Right cardiac atrium (tissue), 5 donors: ENCODE measurements around the gene LRCOL1. TPM values are rescaled to one million over a fixed set of nuclear protein-coding genes. Genes with fewer than 3 reads are reported as not detected.

Experiments
- ATAC-seq, 2 donors: fragments of 200-7000 bp; cut with Tn5 transposase; one replicate each; pipeline versions ENCODE4 v1.8.0 to v1.9.1; 2020; ENCODE audit warnings: moderate library complexity in 2 of 2, mild to moderate bottlenecking in 1 of 2
- DNase-seq, 3 donors: peaks; one replicate each; pipeline ENCODE4 v3.0.0-alpha.2; 2020
- H3K27ac ChIP-seq: one replicate; pipeline ENCODE4 v1.5.1; 2013; ENCODE audit warnings: mild to moderate bottlenecking, low read length, control low read depth, moderate library complexity
- H3K27me3 ChIP-seq: one replicate; pipeline ENCODE4 v1.6.1; 2013; ENCODE audit not compliant: control insufficient read depth, insufficient read depth
- H3K4me1 ChIP-seq: one replicate; pipeline ENCODE4 v1.6.1; 2013; ENCODE audit warnings: low read length; ENCODE audit not compliant: control insufficient read depth, insufficient read depth
- H3K4me3 ChIP-seq: one replicate; pipeline ENCODE4 v1.5.1; 2013; ENCODE audit warnings: low read length, control low read depth
- H3K9me3 ChIP-seq: one replicate; pipeline ENCODE4 v1.6.1; 2013; ENCODE audit warnings: low read length; ENCODE audit not compliant: control insufficient read depth
- WGBS: extraction: QIAGEN DNeasy Blood & Tissue Kit; methylation state at CpG from one replicate; pipeline ENCODE4 v1.1.7; 2013; 5-methylcytosine and 5-hydroxymethylcytosine counted together
- intact Hi-C, 4 donors: fragments of 100-400 bp; cut with DNase I; formaldehyde crosslinking; loops; one replicate each; pipeline versions ENCODE4 v1.11.0 to v1.14.0; 2022 to 2023
- polyA plus RNA-seq: library from polyadenylated mRNA; stranded (reverse); fragments of 200-250 nt; gene quantifications from one replicate; pipeline ENCODE4 v1.2.3, GENCODE V29; 2013
- total RNA-seq, 4 donors: library from RNA; stranded (reverse); fragmentation: NEBNext Ultra II Directional; extraction: Animal tissue kit (Norgen Biotek cat#: 25700); gene quantifications; one replicate each; pipeline ENCODE4 v1.2.1, GENCODE V29; 2021
- donor health status: healthy with polysubstance abuse.
- donor health status: DM: no; HTN: yes; CAD: no.
- donor health status: DM: no; HTN: no; CAD: no.
- donor health status: DM: no; HTN: yes; CAD: no; lungs with severe emphysema.
- donor health status: DM: yes; HTN: yes; CAD: no.

LRCOL1 gene
- total and polyA plus RNA-seq, 5 donors, result not detected

DNA sequence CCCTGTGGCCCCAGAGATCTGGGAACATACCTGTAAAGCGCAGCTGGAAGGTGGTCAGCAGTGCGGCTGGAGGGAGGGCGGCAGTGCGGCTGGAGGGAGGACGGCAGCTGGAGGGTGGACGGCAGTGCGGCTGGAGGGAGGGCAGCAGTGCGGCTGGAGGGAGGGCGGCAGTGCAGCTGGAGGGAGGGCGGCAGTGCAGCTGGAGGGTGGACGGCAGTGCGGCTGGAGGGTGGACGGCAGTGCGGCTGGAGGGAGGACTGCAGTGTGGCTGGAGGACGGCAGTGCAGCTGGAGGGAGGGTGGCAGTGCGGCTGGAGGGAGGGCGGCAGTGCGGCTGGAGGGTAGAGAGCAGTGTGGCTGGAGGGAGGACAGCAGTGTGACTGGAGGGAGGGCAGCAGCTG is 23.5 kb downstream of the LRCOL1 start:
- Histone ChIP-seq H3K9me3 (no peaks in the 10 kb centered on the region), H3K4me3 (no peak overlapping the region), H3K27ac (no peak overlapping the region), H3K27me3 (no peaks in the 10 kb centered on the region), H3K4me1 (no peaks in the 10 kb centered on the region)
- WGBS, result 94% methylated on average over 18 of the region's 18 CpGs
- intact Hi-C loops, result no loop called here
- no peak for DNase-seq
- ATAC-seq, result no peak

DNA sequence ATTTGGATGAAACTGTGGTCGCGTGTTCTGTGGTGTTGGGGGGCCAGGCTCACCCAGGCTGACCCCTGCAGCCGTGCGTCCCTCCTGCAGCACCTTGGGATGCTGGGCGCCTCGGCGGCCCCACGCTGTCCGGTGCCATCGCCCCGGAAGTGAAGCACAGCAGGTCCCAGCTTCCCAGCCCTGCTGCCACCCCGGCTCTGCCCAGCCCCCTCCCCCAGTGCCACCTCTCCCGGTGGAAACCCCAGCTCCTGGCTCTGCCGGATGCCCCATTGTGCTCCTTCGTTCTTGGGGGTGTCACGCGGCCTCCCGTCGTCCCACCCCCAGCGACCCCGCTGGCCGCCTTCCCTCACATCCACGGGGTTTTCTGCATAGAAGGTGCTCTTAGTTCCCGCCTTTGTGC is 25.2 kb downstream of the LRCOL1 start:
- Histone ChIP-seq H3K4me3 (no peak overlapping the region), H3K9me3 (no peaks in the 10 kb centered on the region), H3K27me3 (no peaks in the 10 kb centered on the region), H3K4me1 (no peaks in the 10 kb centered on the region), H3K27ac (no peak overlapping the region)
- WGBS, result 76% methylated on average over 24 of the region's 24 CpGs
- intact Hi-C loops, result no loop called here
- DNase-seq (peak in 1 of 3 donors; percentile 37), ATAC-seq (no peak)

DNA sequence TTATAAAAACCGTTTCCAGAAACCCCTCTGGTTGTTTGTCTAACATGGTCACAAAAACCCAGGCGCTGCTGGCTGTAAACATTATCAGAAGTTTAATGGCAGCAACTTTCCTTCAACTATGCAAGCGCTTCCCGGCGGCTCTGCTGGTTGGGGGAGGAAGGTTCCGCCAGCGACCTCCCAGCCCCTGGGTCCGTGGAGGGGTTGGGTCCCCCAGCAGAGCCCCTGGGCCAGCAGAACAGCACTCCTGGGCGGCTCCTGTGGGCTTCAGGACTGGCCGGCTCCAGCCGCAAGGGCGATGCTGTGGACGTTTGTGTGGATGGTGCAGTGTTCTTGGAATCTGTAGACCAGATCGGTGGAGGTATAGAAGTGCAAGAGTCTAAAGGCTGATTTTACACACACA is 26.0 kb downstream of the LRCOL1 start:
- DNase-seq, result peak in 1 of 3 donors; percentile 48
- intact Hi-C loops, result no loop called here
- WGBS, result 89% methylated on average over 14 of the region's 14 CpGs
- H3K4me3 ChIP-seq, result no peak overlapping the region
- no peak for ATAC-seq
- H3K4me1 ChIP-seq, result no peaks in the 10 kb centered on the region
- no peak overlapping the region for H3K27ac ChIP-seq
- H3K27me3 ChIP-seq, result no peaks in the 10 kb centered on the region
- H3K9me3 ChIP-seq, result no peaks in the 10 kb centered on the region

DNA sequence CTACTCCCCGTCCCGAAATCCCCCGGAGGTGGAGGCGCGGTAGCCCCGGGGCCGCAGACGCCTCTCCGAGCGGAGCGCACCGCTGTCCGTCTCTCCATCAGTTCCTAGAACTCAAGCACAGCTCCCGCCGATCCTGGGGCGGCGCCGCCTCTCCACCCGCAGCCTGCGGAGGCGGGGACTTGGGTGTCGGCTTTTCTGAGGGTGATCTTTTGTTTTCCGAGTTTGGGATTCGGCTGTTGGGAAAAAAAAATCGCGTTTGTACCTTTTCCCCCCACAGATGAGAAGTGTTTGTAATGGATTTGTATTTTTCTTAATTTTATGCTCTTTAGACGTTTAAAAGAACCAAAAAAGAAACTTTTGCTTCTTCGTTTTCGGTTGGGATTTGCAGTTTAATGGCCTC is 26.6 kb downstream of the LRCOL1 start:
- DNase-seq (peak in 2 of 3 donors; percentile 68 to 69), ATAC-seq (no peak)
- H3K4me1 ChIP-seq, result no peaks in the 10 kb centered on the region
- no peaks in the 10 kb centered on the region for H3K27me3 ChIP-seq
- H3K27ac ChIP-seq, result no peak overlapping the region
- 59% methylated on average over 29 of the region's 29 CpGs for WGBS
- no peak overlapping the region for H3K4me3 ChIP-seq
- no peaks in the 10 kb centered on the region for H3K9me3 ChIP-seq
- intact Hi-C loops, result no loop called here

DNA sequence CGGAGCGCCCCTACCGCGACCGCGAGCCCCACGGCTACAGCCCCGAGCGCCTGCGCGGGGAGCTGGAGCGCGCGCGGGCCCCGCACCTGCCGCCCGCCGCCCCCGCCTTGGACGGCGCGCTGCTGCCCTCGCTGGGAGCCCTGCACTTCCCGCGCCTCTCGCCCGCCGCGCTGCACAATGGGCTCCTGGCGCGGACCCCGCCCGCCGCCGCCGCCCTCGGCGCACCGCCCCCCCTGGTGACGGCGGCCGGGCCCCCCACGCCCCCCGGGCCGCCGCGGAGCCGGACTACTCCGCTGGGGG is 27.0 kb downstream of the LRCOL1 start:
- Histone ChIP-seq H3K4me1 (no peaks in the 10 kb centered on the region), H3K9me3 (no peaks in the 10 kb centered on the region), H3K4me3 (no peak overlapping the region), H3K27me3 (no peaks in the 10 kb centered on the region), H3K27ac (no peak overlapping the region)
- intact Hi-C loops, result no loop called here
- no peak for DNase-seq
- 44% methylated on average over 50 of the region's 50 CpGs for WGBS
- ATAC-seq, result no peak

DNA sequence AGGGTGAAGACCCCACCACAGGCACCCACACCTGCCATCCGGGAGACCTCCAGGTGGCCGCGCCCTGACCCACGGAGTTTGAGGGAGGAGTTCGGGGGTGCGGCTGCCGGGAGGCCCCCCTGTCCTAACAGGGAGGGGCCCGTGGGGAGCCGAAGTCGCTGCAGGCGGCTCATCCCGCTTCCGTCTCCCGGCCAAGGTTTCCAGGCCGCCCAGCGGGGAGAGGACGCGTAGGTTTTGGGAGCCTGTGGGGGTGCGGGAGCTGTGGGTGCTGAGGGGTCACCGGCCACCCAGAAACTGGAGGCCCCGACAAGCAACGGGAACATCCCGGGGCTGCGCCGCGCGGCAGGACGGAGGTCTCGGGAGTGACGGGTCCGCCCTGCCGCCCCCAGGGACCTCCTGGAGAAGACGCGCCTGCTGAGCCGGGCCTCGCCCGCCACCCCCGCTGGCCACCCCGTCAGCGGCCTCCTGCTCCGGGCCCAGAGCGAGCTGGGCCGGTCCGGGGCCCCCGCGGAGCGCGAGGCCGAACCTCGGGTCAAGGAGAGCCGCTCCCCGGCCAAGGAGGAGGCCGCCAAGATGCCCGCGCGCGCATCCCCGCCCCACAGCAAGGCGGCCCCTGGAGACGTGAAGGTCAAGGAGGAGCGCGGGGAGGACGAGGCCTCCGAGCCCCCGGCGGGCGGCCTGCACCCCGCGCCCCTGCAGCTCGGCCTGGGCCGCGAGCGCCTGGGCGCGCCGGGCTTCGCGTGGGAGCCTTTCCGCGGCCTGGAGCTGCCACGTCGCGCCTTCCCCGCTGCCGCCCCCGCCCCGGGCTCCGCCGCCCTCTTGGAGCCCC is 27.6 kb downstream of the LRCOL1 start:
- no peak overlapping the region for H3K27ac ChIP-seq
- DNase-seq, result peak in 2 of 3 donors; percentile 70 to 74
- peak overlapping the region; percentile 27 for H3K4me3 ChIP-seq
- WGBS, result 49% methylated on average over 89 of the region's 89 CpGs
- intact Hi-C loops, result no loop called here
- no peaks in the 10 kb centered on the region for H3K9me3 ChIP-seq
- ATAC-seq, result peak; percentile 9 to 18
- no peaks in the 10 kb centered on the region for H3K27me3 ChIP-seq
- no peaks in the 10 kb centered on the region for H3K4me1 ChIP-seq

DNA sequence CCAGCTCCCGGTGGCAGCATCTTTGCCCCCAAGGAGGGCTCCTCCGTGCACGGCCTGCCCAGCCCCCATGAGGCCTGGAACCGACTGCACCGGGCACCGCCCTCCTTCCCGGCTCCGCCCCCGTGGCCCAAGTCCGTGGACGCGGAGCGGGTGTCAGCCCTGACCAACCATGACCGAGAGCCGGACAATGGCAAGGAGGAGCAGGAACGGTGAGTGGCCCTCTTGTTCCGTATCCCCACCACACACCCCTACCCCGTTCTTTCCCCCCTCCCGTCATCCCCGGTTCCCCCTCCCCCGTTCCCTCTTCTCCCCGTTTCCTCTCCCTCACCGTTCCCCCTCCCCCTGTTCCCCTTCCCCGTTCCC is 28.3 kb downstream of the LRCOL1 start:
- Histone ChIP-seq H3K9me3 (no peaks in the 10 kb centered on the region), H3K27me3 (no peaks in the 10 kb centered on the region), H3K27ac (no peak overlapping the region), H3K4me3 (peak overlapping the region; percentile 27), H3K4me1 (no peaks in the 10 kb centered on the region)
- intact Hi-C loops, result no loop called here
- ATAC-seq (peak; percentile 65 to 74), DNase-seq (peak; percentile 61 to 89 (median 87))
- WGBS, result 40% methylated on average over 24 of the region's 24 CpGs

DNA sequence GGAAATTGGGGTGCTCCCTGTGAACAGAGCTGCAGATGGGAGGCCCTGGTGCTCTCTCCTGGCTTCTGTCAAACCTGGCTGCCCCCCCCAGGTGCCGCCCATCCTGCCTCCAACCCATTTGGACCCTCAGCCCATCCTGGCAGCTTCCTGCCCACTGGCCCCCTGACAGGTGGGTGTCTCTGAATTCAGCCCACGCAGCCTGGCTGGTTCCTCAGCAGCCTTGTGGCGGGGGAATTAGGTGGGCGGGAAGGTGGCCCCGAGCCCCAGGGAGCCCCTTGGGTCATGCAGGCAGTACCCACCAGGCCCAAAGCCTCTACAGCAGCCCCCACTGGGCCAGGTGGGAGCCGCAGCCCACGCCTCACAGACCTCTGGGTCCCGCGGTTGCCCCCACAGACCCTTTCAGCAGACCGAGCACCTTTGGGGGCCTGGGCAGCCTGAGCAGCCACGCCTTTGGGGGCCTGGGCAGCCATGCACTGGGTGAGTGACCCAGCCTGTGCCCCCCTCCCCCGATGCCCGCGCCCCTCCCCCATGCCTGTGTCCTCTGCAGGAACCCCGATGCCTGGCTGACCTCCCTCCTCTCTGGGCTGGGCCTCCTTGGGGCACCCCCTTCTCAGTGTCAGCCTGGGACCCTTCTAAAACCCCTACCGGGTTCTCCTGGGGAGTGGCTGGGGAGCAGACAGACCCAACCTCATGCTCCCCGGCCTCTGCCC is 28.9 kb downstream of the LRCOL1 start:
- DNase-seq (peak in 2 of 3 donors; percentile 53 to 69), ATAC-seq (peak; percentile 3 to 5)
- 80% methylated on average over 17 of the region's 17 CpGs for WGBS
- intact Hi-C loops, result no loop called here
- H3K4me3 ChIP-seq, result no peak overlapping the region
- no peak overlapping the region for H3K27ac ChIP-seq
- no peaks in the 10 kb centered on the region for H3K27me3 ChIP-seq
- H3K4me1 ChIP-seq, result no peaks in the 10 kb centered on the region
- no peaks in the 10 kb centered on the region for H3K9me3 ChIP-seq

DNA sequence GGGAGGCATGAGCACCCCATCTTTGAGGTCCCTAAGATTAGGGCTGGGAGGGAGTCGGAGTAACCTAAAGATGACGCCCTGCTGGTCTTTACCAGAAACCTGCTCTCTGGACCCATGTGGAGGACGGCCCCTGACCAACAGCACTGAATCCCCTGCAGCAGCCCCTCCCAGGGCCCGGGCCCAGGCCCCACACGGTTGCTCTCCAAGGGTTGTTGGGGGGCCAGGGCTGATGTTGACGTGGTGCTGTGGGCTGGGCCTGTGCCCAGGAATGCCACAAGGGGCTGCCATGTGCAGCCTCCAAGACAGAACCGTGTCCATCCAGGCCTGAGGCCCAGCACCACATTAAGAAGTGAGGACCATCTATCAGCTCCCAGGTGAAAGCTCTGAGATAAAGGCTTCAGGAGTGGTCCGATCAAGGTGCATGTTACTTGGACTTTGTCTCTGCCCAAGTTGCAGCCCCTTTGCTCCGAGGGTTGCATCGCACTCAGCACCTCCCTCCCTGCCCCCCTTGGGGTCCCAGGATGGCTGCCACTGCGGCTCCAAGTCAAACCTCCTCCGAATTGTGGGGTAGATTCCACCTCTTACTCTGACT is 29.6 kb downstream of the LRCOL1 start:
- intact Hi-C loops, result no loop called here
- peak in 2 of 3 donors; percentile 46 to 57 for DNase-seq

DNA sequence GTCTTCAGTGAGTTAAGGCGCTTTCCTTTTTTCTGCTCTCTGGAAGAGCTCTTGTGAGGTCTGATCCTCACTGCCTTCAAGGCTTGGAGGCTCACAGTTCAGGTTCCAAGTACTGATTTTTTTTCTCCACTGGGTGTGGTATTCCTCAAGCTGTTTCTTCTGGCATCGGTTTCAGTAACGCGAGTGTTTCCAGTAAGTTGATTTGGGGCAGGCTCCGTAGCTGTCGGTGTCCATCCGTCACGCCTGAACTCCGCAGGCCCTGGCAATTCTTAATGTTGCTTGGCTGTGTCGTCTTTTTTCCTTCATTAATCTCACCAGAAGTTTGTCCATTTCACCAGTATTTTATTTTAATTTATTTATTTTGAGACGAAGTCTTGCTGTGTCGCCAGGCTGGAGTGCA is 30.6 kb downstream of the LRCOL1 start:
- WGBS, result 71% methylated on average over 12 of the region's 12 CpGs
- H3K27me3 ChIP-seq, result no peaks in the 10 kb centered on the region
- H3K4me3 ChIP-seq, result no peak overlapping the region
- no peaks in the 10 kb centered on the region for H3K4me1 ChIP-seq
- DNase-seq (peak in 1 of 3 donors; percentile 76), ATAC-seq (peak; percentile 18 to 31)
- intact Hi-C loops, result no loop called here
- no peaks in the 10 kb centered on the region for H3K9me3 ChIP-seq
- H3K27ac ChIP-seq, result no peak overlapping the region

More for the DNA sequence above, 29.6 kb downstream of the LRCOL1 start:
- no peaks in the 10 kb centered on the region for H3K27me3 ChIP-seq
- WGBS, result 93% methylated on average over 12 of the region's 12 CpGs
- no peak overlapping the region for H3K27ac ChIP-seq
- H3K4me1 ChIP-seq, result no peaks in the 10 kb centered on the region
- ATAC-seq, result no peak
- H3K9me3 ChIP-seq, result no peaks in the 10 kb centered on the region
- no peak overlapping the region for H3K4me3 ChIP-seq

DNA sequence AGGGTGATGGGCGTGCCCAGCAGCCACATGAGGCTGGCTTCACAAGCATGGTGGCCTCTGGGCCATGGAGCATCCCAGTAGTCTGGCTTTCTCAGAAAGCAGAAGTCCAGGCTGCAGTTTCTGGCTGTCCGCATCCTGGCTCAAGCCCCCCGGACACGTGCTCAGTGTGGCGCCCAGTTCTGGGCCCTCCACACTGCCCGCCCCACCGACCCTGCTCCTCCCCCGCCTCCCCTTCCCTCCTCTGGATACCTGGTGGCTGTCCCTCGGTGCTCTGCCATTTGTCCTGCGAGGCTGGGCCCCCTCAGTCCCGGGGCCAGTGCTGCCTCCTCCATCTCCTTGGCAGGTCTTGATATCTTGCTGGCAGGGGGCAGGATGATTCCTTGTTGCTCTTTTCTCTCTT is 31.6 kb downstream of the LRCOL1 start:
- peak in 1 of 3 donors; percentile 41 for DNase-seq
- Histone ChIP-seq H3K27me3 (no peaks in the 10 kb centered on the region), H3K27ac (no peak overlapping the region), H3K4me3 (no peak overlapping the region), H3K9me3 (no peaks in the 10 kb centered on the region), H3K4me1 (no peaks in the 10 kb centered on the region)
- 82% methylated on average over 11 of the region's 11 CpGs for WGBS
- intact Hi-C loops, result no loop called here
- no peak for ATAC-seq
